CD4-positive, alpha-beta T cell treated with Interleukin-10 for 1 hour (primary cell): ENCODE results near the gene ADGRG2.

ENCODE experiments used
- DNase-seq: peaks from one replicate; pipeline ENCODE4 v3.0.0-alpha.2; 2020

The ADGRG2 gene, protein sequence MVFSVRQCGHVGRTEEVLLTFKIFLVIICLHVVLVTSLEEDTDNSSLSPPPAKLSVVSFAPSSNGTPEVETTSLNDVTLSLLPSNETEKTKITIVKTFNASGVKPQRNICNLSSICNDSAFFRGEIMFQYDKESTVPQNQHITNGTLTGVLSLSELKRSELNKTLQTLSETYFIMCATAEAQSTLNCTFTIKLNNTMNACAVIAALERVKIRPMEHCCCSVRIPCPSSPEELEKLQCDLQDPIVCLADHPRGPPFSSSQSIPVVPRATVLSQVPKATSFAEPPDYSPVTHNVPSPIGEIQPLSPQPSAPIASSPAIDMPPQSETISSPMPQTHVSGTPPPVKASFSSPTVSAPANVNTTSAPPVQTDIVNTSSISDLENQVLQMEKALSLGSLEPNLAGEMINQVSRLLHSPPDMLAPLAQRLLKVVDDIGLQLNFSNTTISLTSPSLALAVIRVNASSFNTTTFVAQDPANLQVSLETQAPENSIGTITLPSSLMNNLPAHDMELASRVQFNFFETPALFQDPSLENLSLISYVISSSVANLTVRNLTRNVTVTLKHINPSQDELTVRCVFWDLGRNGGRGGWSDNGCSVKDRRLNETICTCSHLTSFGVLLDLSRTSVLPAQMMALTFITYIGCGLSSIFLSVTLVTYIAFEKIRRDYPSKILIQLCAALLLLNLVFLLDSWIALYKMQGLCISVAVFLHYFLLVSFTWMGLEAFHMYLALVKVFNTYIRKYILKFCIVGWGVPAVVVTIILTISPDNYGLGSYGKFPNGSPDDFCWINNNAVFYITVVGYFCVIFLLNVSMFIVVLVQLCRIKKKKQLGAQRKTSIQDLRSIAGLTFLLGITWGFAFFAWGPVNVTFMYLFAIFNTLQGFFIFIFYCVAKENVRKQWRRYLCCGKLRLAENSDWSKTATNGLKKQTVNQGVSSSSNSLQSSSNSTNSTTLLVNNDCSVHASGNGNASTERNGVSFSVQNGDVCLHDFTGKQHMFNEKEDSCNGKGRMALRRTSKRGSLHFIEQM

GRCh38 chrX:19121898-19122640 lies at the start of gene ADGRG2:
ADGRG2 (minus strand) TSS chrX:19122468; CDS start chrX:19068834, 53,634 bp downstream.
- no peak for DNase-seq

DNA sequence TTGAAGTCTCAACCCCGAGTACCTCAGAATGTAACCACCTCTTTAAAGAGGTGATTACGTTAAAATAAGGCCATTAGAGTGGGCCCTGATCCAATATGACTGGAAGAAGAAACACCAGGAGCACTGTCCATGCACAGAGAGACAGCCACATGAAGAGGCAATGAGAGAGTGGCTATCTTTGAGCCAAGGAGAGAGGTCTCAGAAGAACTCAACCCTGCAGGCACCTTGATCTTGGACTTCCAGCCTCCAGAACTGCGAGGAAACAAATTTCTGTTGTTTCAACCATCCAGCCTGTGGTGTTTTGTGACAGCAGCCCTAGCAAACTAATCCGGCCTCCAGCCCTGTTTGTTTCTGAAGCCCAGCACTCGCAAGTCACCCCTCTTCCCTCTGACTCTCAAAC lies 46.3 kb upstream of the ADGRG2 start:
- no peak for DNase-seq

GRCh38 chrX:19162851-19163250 lies 40.6 kb upstream of the ADGRG2 start:
- DNase-seq = no peak

DNA sequence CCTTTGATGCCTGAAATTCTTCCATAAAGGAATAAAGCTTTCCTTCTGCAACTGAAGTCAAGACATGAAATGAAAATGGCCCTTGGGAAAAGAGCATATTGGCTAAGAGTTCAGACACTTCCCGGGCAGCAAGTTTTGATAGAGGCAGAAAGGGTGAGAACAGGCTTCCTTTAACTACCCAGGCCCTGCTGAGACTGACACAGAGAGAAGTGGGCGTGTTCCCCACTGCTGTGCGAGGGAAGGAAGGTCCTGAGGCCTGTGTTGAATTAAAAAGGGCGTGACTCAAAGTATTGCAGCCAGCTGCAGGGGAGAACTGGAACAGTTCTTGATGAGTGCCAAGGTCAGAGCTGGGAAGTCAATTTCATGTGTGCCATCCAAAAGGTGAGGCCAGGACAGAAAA lies 33.9 kb upstream of the ADGRG2 start:
- no peak for DNase-seq

GRCh38 chrX:19152762-19153161 lies 30.5 kb upstream of the ADGRG2 start:
- no peak for DNase-seq

GRCh38 chrX:19137067-19137466 lies 14.8 kb upstream of the ADGRG2 start:
- no peak for DNase-seq

DNA sequence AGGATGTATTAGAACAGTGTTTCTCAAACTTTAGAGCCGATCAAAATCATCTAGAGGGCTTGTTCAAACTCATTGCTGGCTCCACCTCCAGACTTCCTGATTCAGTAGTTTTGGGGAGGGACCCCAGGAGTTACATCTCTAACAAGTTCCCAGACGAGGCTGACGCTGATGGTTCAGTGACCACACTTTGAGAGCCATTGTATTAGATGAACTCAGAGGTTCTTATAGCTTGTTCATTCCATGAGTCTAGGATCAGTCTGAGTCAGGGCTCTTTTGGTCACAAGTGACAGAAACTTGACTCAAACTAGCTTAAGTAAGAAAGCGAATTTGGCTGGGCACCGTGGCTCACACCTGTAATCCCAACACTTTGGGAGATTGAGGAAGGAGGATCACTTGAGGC lies 11.5 kb upstream of the ADGRG2 start:
- DNase-seq = no peak

DNA sequence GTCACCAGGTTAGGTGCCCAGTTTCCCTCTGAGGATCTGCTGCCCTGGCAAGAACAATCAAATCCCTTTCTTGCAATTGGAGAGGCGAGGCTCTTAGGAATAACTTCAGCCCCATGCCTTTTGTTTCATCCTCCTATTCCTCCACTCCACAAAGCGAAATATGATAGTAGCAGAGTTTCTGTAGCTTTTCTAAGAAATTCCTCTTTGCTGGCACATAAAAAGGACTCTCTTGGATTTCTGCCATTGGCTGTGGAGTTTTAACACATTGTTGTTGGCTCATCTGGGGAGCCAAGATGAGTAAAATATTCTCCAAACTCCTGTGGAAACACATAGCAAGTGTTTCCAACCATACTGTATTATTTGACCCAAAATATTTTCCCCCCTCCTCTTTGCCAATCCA lies 11.0 kb upstream of the ADGRG2 start:
- no peak for DNase-seq

DNA sequence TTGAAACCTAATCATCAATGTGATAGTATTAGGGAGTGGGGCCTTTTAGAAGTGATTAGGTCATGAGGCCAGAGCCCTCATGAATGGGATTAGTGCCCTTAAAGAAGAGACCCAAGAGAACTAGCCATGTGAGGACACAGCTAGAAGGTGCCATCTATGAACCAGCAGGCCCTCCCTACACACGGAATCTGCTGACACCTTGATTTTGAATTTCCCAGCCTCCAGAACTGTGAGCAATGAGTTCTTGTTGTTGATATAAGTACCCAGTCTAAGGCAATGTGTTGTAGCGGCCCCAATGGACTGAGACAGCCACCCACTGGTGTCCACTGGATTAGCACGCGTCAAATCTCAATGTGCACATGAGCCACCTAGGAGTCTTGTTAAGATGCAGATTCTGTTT lies 8.4 kb upstream of the ADGRG2 start:
- DNase-seq = no peak

GRCh38 chrX:19129694-19130093 lies 7.4 kb upstream of the ADGRG2 start:
- no peak for DNase-seq

DNA sequence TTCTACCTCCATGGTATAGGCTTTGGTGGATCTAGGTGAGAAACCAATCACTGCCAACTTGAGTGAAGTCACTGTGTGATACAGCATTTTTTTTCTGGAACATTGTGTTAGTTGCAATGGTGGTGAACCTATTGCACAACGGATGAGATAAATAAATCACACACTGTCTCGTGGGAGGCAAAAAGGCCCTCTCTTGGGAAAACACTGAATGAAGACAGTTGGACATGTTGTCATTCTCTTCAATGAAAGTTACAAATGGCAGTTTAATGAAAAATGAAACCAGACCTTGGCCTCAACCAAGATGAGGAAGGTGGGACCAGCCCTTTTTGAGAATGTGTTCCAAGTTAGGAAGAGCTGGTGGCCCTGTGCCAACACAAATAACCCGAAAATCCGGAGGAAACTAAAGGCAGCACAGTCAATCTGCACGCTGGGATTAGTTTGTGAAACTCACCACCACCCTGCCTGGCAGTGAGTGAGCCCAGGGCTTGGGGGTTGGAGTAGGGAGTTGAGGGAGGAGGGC lies 5.4 kb upstream of the ADGRG2 start:
- no peak for DNase-seq

DNA sequence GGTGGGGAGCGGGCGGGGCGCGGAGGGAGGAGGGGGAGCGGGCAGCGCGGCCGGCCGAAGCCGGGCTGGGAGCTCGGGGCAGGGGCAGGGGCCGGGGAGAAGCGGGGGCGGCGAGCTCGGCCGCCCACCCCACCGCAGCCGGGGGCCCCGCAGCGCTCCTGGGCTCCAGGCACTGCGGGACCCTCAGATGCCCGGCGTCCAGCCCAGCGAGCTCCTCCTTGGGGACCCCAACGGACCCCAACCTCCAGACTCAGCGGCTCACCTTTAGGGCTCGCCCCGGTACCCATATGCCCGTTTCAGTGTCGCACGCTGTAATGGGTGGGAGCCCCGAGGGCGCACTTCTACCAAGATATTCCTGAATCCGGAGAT lies 357 bp upstream of the ADGRG2 start:
- DNase-seq = no peak

DNA sequence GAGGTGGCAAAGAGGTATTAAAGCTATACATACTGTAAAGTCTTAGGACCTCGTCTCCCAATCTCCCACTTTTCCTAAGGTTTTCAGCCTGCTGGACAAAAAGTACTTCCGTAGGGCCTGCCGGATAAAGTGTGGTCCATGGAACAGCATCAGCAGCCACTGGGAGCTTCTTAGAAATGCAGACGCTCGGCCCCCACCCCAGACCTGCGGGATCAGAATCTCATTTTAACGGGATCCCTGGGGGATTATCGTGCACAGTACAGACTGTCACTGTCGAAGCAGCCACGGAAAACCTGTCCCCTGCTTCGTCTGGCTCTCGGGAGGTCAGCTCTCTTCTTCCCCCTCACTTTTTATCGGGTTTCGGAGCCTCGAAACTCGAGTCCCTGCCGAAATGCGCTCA lies 802 bp downstream of the ADGRG2 start:
- DNase-seq = no peak

DNA sequence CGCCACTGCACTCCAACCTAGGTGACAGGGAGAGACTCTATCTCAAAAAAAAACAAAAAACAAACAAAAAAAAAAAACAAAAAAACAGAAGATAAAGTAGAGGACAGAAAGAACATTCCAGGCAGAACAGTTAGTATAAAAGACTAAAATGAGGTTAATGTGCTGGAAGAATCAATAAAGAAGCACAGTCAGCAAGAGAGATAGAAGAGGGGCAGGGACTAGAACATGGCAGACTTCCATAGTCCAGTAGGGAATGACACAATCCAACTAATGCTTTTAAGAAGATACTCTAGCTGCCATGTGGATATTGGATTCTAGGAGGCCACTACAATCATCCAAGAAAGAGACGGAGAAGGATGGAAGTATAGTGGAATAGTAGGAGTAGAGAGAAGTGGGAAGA lies 11.6 kb downstream of the ADGRG2 start:
- DNase-seq = no peak

GRCh38 chrX:19107035-19107434 lies 15.2 kb downstream of the ADGRG2 start:
- DNase-seq = no peak

DNA sequence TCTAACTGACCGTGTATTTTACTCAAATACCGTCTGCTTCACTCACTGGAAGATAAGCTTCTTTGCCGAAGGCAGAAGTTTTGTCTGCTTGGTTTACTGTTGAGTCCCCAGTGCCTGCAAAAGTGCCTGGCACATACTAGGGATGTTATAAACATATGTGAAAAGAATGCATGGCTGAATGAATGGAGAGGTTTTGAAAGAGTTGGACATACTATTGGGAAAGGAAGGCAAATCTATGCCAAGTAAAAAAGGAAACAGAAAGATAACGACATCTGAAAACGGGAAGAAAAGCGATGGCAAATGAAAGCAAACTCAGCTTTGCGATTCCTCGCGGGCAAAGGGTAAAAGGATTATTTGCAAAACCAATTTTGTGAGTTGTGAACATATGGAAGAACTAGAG lies 21.7 kb downstream of the ADGRG2 start:
- no peak for DNase-seq

DNA sequence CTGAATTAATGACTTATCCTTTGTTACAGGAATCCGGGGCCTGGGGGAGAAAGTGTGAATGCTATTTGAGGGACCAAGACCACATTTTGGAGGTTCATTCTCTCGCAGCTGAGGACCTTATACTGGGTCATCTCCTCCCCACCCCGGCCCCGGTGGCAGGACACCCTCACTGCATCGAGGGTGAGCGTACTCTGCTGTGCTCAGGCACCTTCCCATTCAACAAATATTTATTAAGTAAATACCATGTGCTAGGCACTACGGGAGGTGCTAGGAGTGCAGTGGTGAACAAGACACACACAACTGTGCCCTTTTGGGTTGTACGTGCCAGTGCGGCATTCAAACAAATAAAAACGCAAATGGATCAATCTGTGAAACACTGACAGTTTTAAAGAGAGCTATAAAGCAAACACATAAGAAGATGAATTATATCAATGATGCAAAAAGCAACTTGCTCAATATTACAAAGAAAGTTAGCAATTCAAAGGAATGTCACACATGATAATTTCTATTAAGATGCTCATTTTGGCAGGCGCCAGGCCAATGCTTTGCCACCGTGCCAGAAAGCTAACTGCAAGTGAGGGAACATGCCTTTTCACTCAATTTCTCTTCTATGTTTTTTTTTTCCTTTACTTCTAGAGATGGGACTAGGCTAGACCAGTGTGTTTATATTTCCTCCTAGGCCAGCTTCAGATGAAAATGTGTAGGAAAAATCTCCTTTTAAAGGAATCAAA lies 24.6 kb downstream of the ADGRG2 start:
- no peak for DNase-seq

- DNase-seq = no peak
Observed at GRCh38 chrX:19096586-19096985, 25.7 kb downstream of the ADGRG2 start.

DNA sequence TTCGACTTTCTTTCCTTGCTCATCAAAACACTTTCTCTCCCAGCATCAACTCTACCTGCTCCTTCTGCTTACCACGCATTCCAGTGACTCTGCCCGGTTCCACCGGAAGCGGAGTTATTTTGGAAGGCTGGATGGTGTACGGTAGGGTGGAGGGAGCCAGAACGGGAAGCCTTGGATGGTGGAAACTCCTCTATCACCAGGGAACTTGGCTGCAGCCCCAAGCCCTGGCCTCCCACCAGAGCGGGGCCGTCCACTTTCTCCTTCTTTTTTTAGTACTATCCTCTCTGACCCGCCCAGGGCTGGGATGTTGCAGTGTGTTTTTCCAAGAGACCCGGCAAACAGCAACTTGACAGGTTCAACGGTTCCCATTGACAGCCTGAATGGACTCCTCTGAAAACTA lies 27.6 kb downstream of the ADGRG2 start:
- no peak for DNase-seq

- no peak for DNase-seq
Observed at GRCh38 chrX:19091596-19091995, 30.7 kb downstream of the ADGRG2 start.

GRCh38 chrX:19089555-19090040 lies 32.7 kb downstream of the ADGRG2 start:
- no peak for DNase-seq
